Measurements from ENCODE around the gene LAG3.

LAG3 gene

DNA sequence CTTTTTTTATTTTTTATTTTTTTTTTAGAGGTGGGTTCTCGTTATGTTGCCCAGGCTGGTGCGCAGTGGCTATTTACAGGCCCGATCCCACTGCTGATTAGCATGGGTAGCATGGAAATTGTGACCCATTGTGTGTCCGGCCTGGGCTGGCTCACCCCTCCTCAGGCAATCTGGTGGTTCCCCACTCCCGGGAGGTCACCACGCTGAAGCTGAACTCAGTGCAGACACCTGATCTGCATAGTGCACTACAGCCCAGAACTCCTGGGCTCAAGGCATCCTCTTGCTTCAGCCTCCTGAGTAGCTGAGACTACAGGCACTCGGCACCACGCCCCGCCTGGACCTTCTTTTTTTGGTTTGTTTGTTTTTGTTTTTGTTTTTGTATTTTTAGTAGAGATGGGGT, 11.5 kb downstream of the LAG3 start:
- peak in 2 of 10 donors; percentile 52 to 59 for DNase-seq
- intact Hi-C loops (cut with DNase I), result no loop called here

DNA sequence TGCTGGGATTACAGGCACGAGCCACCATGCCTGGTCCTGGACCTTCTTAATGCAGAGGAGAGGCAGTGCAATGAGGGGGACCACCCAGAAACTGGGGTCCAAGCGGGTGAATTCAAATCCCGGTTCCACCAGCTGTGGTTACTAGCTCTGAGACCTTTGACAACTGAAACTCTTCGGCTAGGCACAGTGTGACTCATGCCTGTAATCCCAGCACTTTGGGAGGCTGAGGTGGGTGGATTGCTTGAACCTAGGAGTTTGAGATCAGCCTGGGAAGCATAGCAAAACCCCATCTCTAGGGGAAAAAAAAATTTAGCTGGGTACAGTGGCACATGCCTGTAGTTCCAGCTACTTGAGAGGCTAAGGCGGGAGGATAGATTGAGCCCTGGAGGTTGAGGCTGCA, 12.0 kb downstream of the LAG3 start:
- intact Hi-C loops (cut with DNase I), result no loop called here

DNA sequence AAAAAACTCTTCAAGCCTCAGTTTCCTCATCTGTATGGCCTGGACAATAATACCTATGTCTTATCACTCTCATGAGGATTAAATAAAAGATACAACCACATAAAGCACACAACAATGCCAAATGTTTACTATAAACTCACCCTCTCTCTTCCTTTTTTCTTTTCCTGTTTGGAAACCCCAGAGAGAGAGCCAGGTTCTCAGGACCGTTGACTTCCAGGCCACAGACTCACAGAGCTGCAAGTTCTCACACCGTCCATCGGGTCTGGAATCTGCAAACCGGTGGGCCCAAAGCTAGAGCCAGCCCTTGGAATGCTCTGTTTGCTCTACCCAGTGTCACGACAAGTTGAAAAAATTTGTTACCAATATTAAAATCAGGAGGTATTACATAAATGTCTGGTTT, 12.4 kb downstream of the LAG3 start:
- intact Hi-C loops (cut with DNase I), result no loop called here
- peak in 1 of 10 donors; percentile 7 for DNase-seq

More for the DNA sequence above, 12.0 kb downstream of the LAG3 start:
- DNase-seq, result peak in 1 of 10 donors; percentile 25

DNA sequence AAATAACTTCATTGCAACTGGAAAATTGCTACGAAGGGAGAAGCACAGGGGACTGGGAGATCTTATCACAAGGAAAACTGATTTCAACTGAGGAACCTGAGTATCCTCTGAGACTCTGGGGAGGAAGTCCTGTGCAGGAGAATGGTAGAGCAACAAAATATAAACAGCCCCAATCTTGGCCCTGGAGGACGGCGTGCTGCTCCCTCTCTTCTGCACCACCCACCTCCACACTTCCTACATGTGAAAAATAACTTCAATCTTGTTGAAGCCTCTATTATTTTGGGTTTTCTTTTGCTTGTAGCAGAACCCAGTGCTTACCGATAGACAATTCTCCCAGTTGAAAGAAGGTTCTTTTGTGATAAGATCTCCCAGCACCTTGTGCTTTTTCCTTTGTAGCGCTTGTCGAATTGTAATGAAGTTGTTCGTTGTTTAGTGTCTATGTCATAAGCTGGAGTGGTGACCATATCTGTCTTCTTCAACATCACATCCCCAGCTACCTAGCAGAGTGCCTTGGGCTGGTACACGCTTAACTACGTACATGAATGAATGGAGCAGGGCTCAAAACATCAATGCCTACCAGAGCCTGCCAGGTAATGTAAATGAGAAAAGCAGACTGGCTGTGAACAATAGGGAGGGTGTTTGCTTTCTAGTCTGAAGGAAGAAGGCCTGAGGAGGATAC, 14.2 kb downstream of the LAG3 start:
- intact Hi-C loops (cut with DNase I), result no loop called here
- DNase-seq, result peak in 2 of 10 donors; percentile 33 to 62

DNA sequence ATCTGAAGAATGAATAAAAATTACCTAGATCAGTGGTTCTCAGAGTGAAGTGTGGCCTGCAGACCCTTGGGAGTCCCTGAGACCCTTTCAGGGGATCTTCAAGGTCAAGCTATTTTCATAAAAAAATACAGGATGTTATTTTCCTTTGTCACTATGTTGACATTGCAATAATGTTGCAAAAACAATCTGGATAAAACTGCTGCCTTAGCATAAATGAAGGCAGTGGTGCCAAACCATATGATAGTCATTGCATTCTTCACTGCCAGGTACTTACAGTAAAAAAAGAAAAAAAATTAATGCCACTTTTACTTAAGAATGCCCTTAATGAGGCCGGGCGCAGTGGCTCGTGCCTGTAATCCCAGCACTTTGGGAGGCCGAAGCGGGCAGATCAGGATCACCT, 15.0 kb downstream of the LAG3 start:
- intact Hi-C loops (cut with DNase I), result no loop called here
- peak in 1 of 10 donors; percentile 24 for DNase-seq

DNA sequence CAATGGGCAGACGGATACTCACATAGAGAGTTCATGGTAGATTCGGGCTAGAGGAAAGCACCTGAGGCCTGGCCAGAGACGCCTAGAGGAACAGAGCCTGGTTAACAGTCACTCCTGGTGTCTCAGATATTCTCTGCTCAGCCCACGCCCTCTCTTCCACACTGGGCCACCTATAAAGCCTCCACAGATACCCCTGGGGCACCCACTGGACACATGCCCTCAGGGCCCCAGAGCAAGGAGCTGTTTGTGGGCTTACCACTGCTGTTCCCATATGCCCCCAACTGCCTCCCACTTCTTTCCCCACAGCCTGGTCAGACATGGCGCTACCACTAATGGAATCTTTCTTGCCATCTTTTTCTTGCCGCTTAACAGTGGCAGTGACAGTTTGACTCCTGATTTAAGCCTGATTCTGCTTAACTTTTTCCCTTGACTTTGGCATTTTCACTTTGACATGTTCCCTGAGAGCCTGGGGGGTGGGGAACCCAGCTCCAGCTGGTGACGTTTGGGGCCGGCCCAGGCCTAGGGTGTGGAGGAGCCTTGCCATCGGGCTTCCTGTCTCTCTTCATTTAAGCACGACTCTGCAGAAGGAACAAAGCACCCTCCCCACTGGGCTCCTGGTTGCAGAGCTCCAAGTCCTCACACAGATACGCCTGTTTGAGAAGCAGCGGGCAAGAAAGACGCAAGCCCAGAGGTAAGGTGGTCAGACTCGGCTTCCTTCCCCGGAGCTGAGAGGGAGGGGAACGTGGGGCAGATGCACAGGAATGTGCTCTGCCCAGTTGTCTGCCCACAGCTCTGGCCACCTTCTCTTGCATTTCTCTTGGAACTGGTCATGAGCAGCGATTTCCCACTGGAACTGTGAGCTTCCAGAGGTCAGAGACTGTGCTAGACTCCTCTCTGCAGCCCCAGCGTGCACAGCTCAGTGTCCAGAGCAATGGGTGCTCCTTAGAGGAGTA, 16.9 kb downstream of the LAG3 start, which contains the start of gene CD4:
CD4 (plus strand) TSS at position 557 of the 953 bp plus-strand sequence. CDS start 10,611 bp downstream, outside the sequence.
- intact Hi-C loops (cut with DNase I), result no loop called here
- peak in 2 of 10 donors; percentile 43 to 89 for DNase-seq

DNA sequence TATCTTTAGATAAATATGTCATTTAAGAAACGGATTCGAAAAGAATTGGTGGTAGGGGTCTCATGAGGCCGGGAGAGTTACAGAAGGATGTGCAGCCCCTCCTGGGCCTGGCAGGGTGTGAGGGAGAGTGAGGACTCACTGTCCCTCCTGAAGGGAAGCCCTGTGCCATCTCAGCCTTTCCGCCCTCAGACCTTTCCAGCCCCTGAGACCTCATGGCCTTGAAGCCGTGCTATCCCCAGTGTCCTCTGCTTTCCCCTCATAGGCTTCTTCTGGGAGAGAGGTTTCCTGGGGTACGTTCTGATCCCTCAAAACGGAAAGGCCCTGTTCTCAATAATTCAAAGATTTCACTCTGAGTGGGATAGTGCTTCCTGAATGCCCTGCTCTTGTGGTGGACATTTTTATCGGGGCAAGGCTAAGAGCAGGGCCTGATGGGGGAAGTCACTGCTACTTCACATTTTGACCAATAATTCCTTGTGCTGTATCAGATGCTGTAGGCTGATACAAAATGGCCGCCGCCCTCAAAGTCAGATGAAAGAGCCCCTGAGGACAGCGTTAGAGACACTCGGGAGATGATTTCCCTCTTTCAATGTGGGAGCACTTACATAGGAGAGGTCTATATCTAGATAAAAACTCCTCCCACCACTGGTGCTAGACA, 18.3 kb downstream of the LAG3 start:
- DNase-seq, result peak in 2 of 10 donors; percentile 19 to 38

DNA sequence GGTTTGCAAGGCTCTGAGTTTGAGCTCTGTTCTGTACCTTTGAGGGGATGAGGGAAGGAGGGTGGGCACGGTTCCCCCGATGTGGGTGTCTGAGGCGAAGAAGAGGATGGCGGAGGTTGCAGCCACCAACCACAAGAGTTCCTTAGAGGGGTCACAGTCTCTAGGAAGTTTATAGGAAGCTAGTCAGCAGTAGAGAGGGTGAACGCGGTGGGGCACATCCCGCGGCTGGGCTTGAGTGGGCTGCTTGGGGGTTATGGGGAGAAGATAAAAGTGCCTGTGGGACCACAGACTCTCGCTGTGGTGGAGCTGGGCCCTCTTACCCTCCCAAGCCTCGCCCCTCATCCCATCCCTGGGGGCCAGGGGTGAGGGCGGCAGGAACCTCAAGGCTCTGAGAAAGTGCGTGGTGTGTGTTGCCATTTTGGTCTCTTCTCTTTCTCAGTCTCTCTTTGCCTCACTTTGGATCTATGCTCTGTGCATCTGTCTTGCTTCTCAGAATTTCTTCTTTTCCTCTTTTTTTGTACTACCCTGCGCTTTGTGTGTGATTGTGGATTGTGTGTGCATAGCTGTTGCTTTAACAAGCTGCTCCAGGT, 19.7 kb downstream of the LAG3 start:
- DNase-seq, result peak in 2 of 10 donors; percentile 9 to 70
- intact Hi-C loops (cut with DNase I), result no loop called here

More for the DNA sequence above, 18.3 kb downstream of the LAG3 start:
- intact Hi-C loops (cut with DNase I), result no loop called here

DNA sequence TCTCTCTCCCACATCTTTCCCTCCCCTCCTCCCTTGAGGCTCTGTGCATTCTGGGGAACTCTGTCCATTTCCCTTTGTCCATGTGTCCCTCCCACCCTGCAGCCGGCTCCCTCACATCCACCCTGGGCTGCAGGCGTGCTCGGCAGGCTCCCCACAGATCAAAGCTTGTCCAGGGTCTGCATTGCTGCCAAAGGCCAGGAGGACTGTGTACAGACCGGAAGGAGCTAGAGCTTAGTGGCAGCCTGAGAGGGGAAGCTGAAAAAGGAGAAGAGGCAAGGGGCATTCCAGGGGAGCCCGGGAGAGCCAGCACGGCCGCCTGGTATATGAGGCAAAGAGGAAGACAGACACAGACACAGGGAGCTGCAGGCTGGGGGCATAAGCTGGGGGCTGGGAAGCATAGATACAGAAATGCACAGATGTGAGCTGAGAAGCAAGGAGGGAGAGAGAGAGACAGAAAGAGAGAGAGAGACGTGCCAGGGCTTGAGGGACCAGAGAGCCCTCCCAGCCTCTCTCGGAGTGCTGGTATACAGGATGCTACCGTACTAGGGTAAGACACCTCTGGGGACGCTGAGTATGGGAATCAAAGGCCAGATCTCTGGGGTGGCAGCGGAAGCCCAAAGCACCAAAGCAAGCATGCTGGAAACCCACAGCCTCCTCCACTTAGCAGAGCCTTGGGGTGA, 20.3 kb downstream of the LAG3 start:
- DNase-seq, result peak in 5 of 10 donors; percentile 30 to 90 (median 49)
- intact Hi-C loops (cut with DNase I), result no loop called here

DNA sequence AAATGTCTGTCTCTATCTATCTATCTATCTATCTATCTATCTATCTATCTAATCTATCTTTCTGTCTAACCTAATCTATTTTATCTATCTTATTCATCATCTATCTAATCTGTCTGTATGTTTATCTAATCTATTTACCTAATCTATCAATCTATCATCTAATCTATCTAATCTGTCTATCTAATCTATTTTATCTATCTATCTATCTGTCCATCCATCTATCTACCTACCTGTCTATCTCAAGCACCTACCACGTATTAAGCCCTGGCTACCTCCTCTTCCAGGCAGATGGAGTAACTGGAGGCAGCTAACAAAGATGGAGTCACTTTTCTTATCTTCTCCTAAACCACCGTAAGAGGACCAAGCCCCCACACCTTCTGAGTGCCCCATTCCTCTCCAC, 22.8 kb downstream of the LAG3 start:
- intact Hi-C loops (cut with DNase I), result no loop called here
- peak in 1 of 10 donors; percentile 3 for DNase-seq

DNA sequence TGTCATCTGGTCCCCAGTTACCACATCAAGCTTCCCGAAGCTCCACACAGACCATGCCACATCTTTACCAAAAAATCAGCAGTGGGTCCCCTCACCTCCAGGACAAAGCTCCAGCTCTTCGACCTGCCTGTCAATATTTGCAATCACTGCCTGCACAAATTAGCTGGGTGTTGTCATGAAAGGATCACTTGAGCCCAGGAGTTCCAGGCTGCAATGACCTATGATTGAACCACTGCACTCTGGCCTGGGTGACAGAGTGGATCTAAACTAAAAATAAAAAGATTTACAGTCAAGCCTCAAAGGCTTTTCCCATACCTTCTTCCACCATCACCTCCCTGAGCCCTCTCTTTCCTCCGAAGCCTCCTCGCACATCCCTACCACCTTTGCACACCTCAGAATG, 24.3 kb downstream of the LAG3 start:
- DNase-seq, result peak in 2 of 10 donors; percentile 5 to 8
- intact Hi-C loops (cut with DNase I), result no loop called here

DNA sequence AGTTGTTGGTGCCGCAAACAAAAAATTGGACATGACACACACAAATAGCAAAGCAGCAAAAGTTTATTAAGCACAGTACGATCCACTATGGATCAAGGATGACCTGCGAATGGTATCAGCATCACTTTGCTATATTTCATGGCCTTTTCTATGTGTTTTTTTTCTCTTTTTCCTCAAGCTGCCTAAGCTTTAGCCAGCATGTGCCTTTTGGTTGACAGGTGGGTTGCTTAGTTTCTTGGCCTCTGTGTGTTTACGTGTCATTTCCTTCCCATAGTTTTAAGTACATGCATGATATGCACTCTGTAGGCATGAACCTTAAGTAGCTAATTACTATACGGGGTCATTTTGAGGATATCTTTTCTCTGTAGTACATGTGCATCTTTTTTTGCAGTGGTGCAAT, 26.8 kb downstream of the LAG3 start:
- intact Hi-C loops (cut with DNase I), result no loop called here

DNA sequence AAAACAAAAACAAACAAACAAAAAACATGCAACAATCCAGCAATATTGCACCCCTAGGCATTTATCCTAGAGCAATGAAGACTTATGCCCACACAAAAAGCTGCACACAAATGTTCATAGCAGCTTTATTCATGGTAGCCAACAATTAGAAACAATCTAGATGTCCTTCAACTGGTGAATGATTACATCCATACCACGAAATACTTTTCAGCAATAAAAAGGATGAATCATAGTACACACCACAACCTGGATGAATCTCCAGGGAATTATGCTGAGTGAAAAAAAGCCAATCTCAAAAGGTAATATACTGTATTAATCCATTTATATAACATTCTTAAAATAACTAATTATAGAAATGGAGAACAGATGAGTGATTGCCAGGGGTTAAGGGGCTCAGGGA, 34.9 kb downstream of the LAG3 start:
- intact Hi-C loops (cut with DNase I), result no loop called here

More for the DNA sequence above, 26.8 kb downstream of the LAG3 start:
- DNase-seq, result peak in 1 of 10 donors; percentile 2

DNA sequence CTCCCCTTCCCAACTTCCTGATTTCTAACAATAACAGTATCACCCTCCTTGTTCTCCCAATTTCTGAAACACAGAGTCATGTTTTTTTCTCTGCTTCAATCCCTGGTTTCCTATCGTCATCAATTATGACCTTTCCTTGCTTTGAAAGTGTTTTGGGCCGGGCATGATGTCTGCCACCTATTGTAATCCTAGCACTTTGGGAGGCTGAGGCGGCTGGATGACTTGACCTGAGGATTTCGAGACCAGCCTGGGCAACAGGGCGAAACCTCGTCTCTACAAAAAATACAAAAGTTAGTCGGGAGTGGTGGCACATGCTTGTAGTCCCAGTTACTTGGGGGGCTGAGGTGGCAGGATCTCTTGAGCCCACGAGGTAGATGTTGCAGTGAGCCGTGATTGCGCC, 36.7 kb downstream of the LAG3 start:
- DNase-seq, result peak in 2 of 10 donors; percentile 22 to 34
- intact Hi-C loops (cut with DNase I), result no loop called here

More for the DNA sequence above, 34.9 kb downstream of the LAG3 start:
- no peak for DNase-seq

DNA sequence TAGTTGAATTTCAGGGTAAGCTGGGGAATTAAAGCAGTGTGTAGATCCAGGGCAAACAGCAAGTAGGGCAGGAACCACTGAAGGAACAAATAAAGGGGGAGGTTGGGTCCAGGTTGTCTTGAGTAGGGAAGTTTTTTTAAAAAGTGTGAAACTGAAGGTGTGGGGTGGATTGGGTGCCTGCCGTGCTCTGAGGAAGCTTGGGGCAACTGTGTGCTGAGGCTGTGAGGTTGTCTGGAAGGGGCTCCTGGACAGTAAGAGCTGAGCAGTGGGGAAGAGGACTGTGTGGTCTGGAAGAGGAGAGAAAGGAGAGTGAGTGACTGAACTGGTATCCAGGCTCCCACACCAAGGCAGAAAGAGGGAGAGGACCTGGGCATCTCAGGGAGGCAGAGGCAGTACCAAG, 38.4 kb downstream of the LAG3 start:
- peak in 2 of 10 donors; percentile 24 to 32 for DNase-seq

DNA sequence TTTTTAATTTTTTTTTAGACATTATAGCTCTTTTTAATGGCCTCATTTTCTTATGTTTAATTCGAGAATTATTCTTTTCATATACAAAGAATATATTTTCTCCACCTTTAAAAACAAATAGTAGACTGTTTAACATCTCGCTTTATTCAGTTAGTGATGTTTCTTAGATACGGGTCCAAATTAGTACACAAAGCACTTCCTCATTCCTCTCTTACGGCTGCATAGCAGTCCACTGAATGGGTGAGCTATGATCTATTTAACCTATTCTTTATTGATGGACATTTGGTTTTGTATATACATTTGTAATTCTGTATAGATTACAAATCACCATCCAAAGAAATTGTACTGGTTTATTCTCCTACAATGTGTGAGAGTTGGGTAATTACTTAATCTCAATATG, 41.0 kb downstream of the LAG3 start:
- DNase-seq, result no peak
- intact Hi-C loops (cut with DNase I), result no loop called here

More for the DNA sequence above, 38.4 kb downstream of the LAG3 start:
- intact Hi-C loops (cut with DNase I), result no loop called here

DNA sequence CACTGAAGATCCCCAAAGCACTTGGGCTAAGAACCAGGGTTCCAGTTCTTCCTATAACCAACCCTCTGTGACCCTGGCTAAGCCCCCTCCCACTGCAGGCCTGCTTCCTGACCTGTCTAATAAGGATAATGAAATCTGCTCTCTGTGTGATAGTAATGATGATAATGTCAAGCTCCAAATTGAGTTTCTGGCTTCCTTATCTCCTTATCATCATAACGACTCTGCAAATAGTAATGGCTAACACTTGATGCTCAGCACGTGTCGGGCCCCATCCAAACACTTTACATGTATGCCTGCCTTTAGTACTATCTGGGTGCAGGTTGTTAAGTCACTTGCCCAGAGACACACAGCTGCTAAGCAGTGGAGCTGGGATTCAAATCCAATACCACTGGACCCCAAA, 44.3 kb downstream of the LAG3 start:
- intact Hi-C loops (cut with DNase I), result no loop called here
- peak in 1 of 10 donors; percentile 8 for DNase-seq

DNA sequence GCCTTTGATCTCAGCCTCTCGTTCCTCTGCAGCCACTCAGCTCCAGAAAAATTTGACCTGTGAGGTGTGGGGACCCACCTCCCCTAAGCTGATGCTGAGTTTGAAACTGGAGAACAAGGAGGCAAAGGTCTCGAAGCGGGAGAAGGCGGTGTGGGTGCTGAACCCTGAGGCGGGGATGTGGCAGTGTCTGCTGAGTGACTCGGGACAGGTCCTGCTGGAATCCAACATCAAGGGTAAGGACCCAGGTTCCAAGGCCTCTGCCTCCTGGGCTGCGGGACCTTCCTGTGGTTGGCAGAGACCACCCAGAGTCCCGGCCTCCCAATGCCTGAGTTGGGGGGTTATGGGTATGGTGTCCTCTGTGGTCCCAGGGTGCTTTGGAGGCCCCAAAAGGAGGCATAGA, 44.8 kb downstream of the LAG3 start:
- peak in 2 of 10 donors; percentile 25 to 79 for DNase-seq
- intact Hi-C loops (cut with DNase I), result no loop called here

DNA sequence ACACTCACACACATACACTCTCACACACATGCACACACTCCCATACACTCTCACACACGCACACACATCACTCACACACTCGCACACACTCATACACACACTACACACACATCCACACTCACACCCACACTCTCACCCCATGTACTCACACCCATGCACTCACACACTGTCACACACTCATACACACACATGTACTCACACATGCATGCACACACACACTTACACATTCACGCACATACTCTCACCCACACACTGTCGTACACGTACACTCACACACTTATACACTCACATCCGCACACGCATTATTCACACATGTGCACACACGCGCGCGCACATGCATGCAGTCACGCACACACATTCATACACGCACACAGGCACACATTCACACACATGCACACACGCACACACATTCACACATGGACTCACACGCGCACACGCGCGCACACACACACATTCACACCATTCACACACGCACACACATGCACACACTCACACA, 45.4 kb downstream of the LAG3 start:
- intact Hi-C loops (cut with DNase I), result no loop called here

More for the DNA sequence above, 45.4 kb downstream of the LAG3 start:
- peak in 2 of 10 donors; percentile 4 to 43 for DNase-seq
